Sigmoid colon (tissue), 3 donors: ENCODE results near the gene CDC42EP4.

Source experiments
- CTCF ChIP-seq, 4 experiments: fragments of 450-650 bp in 3 of 4; fragments of 200-600 bp in 1 of 4; IDR thresholded peaks; one replicate each; pipeline ENCODE4 v1.5.1; 2016 to 2019; ENCODE audit warnings: antibody characterized with exemption in 4 of 4, mild to moderate bottlenecking in 3 of 4, moderate library complexity in 2 of 4
- POLR2A ChIP-seq, 2 donors: fragments of 450-650 bp; IDR thresholded peaks; one replicate each; pipeline ENCODE4 v1.6.1; 2016; ENCODE audit warnings: antibody characterized with exemption in 2 of 2, mild to moderate bottlenecking in 2 of 2, moderate library complexity in 2 of 2

DNA sequence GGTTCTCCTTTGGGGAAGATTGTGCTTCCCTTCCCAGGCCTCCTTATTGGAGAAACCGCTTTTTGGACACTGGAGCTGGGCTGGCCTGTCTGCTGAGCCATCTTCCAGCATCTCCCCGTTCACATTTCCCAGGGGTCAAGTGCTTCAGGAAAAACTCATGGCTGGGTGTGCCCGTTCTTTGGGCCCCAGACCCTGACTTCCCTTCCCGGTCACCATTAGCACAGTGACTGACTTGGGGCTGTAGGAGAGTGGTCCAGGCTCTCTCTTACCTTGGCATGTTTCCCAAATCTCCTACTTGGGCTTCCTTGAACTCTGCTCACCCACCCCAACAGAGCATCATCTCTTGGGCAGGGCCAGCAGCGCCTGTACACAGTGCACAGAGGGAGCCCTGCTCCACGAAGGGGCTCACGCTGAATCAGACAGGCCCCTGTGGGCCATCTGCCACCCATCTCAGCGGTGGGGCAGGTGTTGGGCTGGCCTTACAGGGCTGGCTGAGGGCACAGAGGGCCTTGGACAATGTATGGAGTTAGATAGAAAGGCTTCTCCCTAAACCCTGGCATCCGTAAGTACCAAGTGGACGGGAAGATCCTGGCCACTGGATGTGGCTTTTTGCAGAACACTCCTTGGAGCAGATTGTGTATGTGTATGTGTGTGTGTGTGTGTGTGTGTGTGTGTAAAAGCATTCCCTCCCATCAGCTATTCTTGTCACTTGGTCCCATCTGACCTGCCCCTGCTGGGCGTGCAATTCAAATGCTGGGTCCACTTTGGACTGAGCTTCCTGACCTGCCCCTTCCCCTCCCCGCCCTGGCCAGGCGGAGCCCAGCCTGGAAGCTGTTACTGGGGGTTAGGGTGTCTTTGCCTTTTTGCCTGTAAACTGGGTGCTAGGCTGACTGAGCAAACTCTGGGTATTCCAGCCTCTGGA lies 24.9 kb upstream of the CDC42EP4 start:
- TF ChIP-seq CTCF (IDR thresholded peaks at IDR 0.05), result no peak
- TF ChIP-seq POLR2A (IDR thresholded peaks at IDR 0.05), result no peak
